Kidney (tissue), 14 donors: Measurements from ENCODE around the gene TOR1AIP2. TPM values are rescaled to one million over a fixed set of nuclear protein-coding genes. Genes with fewer than 3 reads are reported as not detected.

Source experiments
- DNase-seq, 5 donors: peaks; one replicate each; pipeline ENCODE4 v3.0.0-alpha.2; 2013 to 2020
- FAIRE-seq: peaks from 2 replicates; lab custom pipeline; 2012; peaks lifted over from hg19 to GRCh38; lab: Jason Lieb, UNC
- H3K27ac ChIP-seq, 2 donors: one replicate each; pipeline ENCODE4 v1.7.0; 2013; ENCODE audit warnings: low read depth in 2 of 2, low read length in 2 of 2, inconsistent platforms in 1 of 2
- H3K27me3 ChIP-seq: one replicate; pipeline ENCODE4 v1.7.1; 2013; ENCODE audit warnings: low read length, inconsistent platforms; ENCODE audit not compliant: control insufficient read depth, insufficient read depth
- H3K36me3 ChIP-seq, 3 donors: one replicate each; pipeline versions ENCODE4 v1.7.0 to v1.7.1; 2013; ENCODE audit warnings: low read length in 3 of 3, control low read depth in 1 of 3, inconsistent platforms in 1 of 3; ENCODE audit not compliant: insufficient read depth in 3 of 3, control insufficient read depth in 2 of 3
- H3K4me1 ChIP-seq, 3 donors: one replicate each; pipeline versions ENCODE4 v1.7.0 to v1.7.1; 2013; ENCODE audit warnings: low read length in 3 of 3, inconsistent platforms in 1 of 3, low read depth in 1 of 3; ENCODE audit not compliant: control insufficient read depth in 2 of 3, insufficient read depth in 2 of 3
- H3K4me3 ChIP-seq, 3 donors: one replicate each; pipeline versions ENCODE4 v1.7.0 to v1.8.1; 2013; ENCODE audit warnings: low read length in 3 of 3, control low read depth in 1 of 3, inconsistent platforms in 1 of 3
- H3K9ac ChIP-seq, 3 donors: one replicate each; pipeline versions ENCODE4 v1.7.0 to v1.7.1; 2013; ENCODE audit warnings: low read length in 3 of 3, control low read depth in 1 of 3, inconsistent platforms in 1 of 3
- H3K9me3 ChIP-seq, 3 donors: one replicate each; pipeline versions ENCODE4 v1.7.0 to v1.7.1; 2013; ENCODE audit warnings: low read length in 3 of 3, control low read depth in 1 of 3, inconsistent platforms in 1 of 3; ENCODE audit not compliant: control insufficient read depth in 2 of 3, insufficient read depth in 1 of 3
- intact Hi-C: fragments of 100-400 bp; cut with DNase I; formaldehyde crosslinking; loops from one replicate; pipeline ENCODE4 v1.11.1; 2022
- polyA plus RNA-seq: library from polyadenylated mRNA; stranded (reverse); fragments of 350-450 nt; fragmentation: Illumina TruSeq; extraction: RNeasy Lipid Tissue Mini Kit (QIAGEN cat#74804); gene quantifications from one replicate; pipeline ENCODE4 v1.2.3, GENCODE V29; 2014; ENCODE audit warnings: low read depth, low replicate concordance; ENCODE audit not compliant: insufficient read depth
- total RNA-seq: library from RNA; stranded (reverse); fragmentation: NEBNext Ultra II Directional; extraction: Animal tissue kit (Norgen Biotek cat#: 25700); gene quantifications from one replicate; pipeline ENCODE4 v1.2.1, GENCODE V29; 2021
- TF ChIP-seq, protein P1 (sequence below): IDR thresholded peaks from 3 replicates; pipeline ENCODE4 v1.5.1; 2012; ENCODE audit warnings: mild to moderate bottlenecking, moderate library complexity, borderline replicate concordance; ENCODE audit not compliant: insufficient read depth; ENCODE audit errors: extremely low read depth
- donor health status: control.
- donor health status: control.
- donor health status: control.
- donor health status: control.
- donor health status: control.
- donor health status: DM: yes; HTN: yes; CAD: no.
- donor health status: Normal renal cell carcinoma (clear cell type).

Gene TOR1AIP2
- total and polyA plus RNA-seq, 2 donors from 2014 or later = 13.1 to 80.5 TPM

DNA sequence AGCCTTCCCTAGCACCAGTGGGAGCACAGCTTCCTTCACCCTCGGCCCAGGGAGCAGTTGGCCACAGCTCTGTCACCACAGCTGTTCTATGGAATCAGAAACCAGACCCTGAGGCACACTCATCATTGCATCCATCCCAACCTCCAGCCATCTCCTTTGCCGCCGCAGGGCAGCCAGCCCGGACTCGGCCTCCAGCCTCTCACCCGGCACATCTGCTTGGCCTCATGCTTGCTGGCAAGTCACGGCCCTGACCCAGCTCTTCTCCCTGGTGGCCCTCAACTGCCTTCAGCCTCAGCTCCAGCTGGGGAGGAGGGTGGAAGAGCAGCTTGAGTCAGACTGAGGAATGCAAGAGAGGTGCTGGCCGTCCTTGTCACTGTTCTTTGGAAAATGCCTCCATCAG lies 59.8 kb downstream of the TOR1AIP2 start:
- DNase-seq (peak in 2 of 5 donors; percentile 38 to 79), FAIRE-seq (no peak)
- Histone ChIP-seq H3K27ac (no peak overlapping the region), H3K27me3 (no peaks in the 10 kb centered on the region), H3K4me1 (peaks cover 0 to 13% (median 8%) of the 10 kb centered on the region in 3 donors), H3K4me3 (no peak overlapping the region), H3K9ac (no peak overlapping the region), H3K36me3 (no peaks in the 10 kb centered on the region), H3K9me3 (no peaks in the 10 kb centered on the region)
- intact Hi-C loops = no loop called here
- TF ChIP-seq, protein P1, sequence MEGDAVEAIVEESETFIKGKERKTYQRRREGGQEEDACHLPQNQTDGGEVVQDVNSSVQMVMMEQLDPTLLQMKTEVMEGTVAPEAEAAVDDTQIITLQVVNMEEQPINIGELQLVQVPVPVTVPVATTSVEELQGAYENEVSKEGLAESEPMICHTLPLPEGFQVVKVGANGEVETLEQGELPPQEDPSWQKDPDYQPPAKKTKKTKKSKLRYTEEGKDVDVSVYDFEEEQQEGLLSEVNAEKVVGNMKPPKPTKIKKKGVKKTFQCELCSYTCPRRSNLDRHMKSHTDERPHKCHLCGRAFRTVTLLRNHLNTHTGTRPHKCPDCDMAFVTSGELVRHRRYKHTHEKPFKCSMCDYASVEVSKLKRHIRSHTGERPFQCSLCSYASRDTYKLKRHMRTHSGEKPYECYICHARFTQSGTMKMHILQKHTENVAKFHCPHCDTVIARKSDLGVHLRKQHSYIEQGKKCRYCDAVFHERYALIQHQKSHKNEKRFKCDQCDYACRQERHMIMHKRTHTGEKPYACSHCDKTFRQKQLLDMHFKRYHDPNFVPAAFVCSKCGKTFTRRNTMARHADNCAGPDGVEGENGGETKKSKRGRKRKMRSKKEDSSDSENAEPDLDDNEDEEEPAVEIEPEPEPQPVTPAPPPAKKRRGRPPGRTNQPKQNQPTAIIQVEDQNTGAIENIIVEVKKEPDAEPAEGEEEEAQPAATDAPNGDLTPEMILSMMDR = no peak

DNA sequence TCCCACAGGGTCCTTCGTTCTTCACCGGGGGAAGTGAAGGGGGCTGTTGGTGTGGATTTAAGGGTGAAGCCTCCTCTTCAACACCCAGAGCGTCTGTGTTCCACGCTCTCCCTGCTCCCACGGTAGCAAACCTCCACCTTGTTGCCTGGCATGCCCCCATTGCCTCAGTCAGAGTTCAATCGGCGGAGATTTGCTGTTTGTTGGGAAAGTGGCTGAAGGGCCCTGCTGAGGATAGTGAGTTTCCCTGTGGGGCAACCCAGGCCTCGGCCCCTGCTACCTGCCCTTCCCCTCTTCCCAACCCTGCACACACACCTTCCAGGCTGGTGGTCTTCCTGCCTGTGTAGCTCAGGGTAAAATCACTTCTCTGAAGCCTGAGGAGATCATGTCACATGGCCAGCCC lies 60.5 kb downstream of the TOR1AIP2 start:
- intact Hi-C loops = no loop called here
- DNase-seq = peak in 1 of 5 donors; percentile 22
- H3K27me3 ChIP-seq = no peaks in the 10 kb centered on the region

DNA sequence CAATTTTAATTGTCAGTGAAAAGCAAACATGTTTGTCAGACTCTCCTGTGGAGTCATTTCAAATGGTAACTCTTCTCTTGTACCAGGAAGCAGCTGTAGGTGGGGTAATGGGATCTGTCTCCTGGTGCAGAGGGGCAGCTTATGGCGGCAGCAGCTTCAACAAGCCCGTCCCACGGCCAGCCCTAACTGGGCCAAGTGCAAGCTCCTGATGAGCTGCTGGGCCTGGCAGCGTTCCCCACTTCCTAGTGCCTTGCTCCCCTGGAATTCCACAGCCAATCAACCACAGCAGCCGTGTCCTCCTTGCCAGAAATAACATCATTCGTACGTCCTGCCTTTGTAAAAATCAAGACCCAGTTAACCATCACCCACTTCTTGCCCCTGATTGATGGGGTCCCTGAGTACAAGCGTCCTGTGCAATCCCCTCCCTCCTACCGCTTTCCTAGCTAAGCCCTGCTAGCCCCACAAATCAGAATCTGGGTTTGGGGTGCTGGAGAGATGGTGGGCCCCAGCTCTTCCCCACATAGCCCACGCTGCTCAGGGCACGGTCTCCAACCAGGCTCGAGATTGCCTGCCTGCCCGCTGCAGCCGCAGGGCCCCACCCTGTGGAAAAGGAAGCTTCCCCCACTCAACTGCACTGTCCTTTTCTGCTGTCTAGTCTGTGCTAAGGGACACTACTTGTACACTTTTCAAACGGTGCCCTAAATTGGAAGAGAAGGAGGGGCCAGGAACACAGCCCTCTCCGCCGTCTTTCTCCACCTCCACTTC lies 61.2 kb downstream of the TOR1AIP2 start:
- TF ChIP-seq, protein P1 = no peak
- FAIRE-seq = no peak
- H3K4me3 ChIP-seq = no peak overlapping the region
- intact Hi-C loops = no loop called here
- peaks cover 0 to 13% (median 8%) of the 10 kb centered on the region in 3 donors for H3K4me1 ChIP-seq
- H3K9me3 ChIP-seq = no peaks in the 10 kb centered on the region
- no peaks in the 10 kb centered on the region for H3K36me3 ChIP-seq
- peak in 2 of 5 donors; percentile 42 to 89 for DNase-seq
- H3K27me3 ChIP-seq = no peaks in the 10 kb centered on the region
- no peak overlapping the region for H3K27ac ChIP-seq
- no peak overlapping the region for H3K9ac ChIP-seq

More for the DNA sequence above, 60.5 kb downstream of the TOR1AIP2 start:
- no peak overlapping the region for H3K4me3 ChIP-seq
- H3K4me1 ChIP-seq = peaks cover 0 to 13% (median 8%) of the 10 kb centered on the region in 3 donors
- no peak overlapping the region for H3K9ac ChIP-seq
- H3K36me3 ChIP-seq = no peaks in the 10 kb centered on the region
- H3K27ac ChIP-seq = no peak overlapping the region
- no peaks in the 10 kb centered on the region for H3K9me3 ChIP-seq
- FAIRE-seq = no peak
- TF ChIP-seq, protein P1 = no peak
